ENCODE data around the gene KXD1.
A peak's percentile ranks its signal among the peaks of the same experiment; 100 is the strongest.
"Not testable (repeated sequence)": the region's sequence is repeated elsewhere in the genome, so short reads cannot be mapped to it uniquely, and the experiment has no call there.

Gene KXD1

DNA sequence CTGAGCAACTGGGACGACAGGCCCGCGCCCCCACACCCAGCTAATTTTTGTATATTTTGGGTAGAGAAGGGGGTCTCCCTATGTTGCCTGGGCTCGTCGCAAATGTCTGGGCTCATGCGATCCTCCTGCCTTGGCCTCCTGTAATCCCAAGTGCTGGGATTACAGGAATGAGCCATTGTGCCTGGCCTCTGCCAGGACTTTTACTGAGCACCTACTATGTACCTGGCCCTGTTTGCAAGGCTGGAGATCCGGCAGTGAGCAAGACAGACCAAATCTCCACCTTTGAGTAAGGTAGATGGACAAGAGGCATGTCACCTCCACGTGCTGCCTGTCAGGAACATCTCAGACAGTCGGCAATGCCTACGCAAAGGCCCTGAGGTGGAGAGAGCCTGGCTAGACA, 21.2 kb upstream of the KXD1 start:
- no peak for DNase-seq (ENCODE audit: low spot score)

DNA sequence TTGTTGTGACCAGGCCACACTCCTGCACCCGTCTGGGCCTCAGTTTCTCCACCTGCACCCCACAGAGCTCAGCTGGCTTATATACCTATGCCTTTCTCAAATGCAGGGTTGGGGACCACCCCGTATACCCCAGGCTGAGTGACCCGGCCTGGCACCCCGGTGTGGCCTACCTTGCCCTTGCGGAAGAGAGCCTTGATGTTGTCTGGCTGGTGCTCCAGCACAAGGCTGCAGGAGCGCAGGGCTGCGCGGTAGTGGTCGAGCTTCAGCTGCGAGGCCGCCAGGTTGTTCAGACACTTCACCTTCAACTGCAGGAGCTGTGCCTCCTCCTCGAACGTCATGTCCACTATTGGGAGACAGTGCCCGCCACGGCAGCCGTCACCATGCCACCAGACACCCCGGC, 20.2 kb upstream of the KXD1 start:
- no peak for DNase-seq (ENCODE audit: low spot score)

DNA sequence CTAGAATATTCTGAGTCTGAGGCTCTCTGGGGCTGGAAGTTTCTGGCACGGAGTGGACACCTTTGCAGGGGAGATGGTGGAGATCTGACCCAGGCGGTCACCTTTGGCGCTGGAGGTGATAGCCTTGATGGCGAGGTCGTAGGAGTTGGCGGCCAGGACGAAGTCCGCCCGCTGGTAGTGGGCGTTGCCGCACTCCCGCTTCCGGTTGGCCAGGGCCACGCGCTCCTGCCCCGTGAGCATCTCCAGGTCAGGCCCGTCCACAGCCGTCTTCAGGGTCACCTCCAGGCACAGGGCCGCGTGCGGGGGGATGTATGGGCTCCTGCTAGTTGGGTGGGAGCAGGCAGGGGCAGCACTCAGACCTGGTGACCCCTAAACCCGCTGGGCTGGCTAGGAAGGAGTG, 19.6 kb upstream of the KXD1 start:
- no peak for DNase-seq (ENCODE audit: low spot score)

DNA sequence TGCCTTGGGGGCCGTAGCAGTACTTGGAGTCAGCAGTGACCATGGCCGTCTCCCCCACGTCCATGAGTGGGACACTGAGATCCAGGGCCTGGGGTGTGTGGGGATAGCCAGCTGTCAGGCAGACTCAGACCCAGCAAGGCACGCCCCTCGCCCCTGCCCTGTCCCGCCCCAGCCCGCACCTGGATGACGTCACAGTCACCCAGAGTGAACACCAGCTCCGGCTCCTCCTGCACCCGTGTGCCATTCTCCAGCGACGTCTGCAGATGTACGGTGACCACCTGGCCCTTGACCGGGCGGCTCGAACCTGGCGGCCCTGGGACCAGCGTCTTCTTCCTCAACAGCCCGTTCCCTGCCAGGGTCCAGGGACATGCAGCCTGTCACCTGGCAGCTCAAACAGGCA, 18.3 kb upstream of the KXD1 start:
- no peak for DNase-seq (ENCODE audit: low spot score)

DNA sequence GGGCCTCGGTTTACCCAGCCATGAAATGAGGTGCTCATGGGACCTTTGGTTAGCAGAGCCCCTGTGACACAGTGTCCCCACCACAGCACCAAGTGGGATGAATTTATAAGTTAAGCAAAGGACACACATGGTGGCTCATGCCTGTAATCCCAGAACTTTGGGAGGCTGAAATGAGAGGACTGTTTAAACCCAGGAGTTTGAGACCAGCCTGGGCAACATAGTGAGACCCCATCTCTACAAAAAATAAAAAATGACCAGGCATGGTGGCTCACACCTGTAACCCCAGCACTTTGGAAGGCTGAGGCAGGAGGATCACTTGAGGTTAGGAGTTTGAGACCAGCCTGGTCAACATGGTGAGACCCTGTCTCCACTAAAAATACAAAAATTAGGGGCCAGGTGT, 17.5 kb upstream of the KXD1 start:
- not testable (repeated sequence) for DNase-seq (ENCODE audit: low spot score)

DNA sequence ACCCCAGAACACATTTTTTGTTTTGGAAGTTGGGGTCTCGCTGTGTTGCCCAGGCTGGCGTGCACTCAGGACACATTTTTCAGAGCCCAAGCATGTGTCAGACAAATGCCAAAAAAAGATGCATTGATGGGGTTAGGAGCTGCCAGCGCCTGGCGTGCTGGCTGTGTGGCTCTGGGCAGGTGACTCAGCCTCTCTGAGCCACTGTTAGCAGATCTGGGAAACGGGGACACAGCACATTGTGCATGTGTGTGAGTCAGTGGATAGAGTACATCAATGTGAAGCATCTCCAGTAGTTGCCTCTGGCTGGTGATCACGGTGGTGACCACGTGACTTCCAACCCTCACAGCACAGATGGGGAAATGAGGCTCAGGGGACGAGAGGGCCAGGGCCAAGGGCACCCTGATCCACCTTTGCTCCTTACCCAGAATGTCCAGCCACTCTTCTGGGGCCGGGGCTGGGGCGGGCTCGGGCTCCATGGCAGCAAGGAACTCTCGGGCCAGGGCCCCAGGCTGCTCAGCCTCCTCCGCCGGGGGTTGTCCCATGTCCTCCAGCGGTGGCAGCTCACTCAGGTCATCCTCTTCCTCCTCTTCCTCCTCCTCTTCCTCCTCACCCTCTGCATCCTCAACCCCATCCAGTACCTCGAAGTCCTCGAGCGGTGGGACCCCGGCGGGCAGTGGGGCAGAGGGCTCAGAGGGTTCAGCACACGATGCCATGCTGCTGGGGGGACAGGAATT, 16.2 kb upstream of the KXD1 start:
- no peak for DNase-seq (ENCODE audit: low spot score)

DNA sequence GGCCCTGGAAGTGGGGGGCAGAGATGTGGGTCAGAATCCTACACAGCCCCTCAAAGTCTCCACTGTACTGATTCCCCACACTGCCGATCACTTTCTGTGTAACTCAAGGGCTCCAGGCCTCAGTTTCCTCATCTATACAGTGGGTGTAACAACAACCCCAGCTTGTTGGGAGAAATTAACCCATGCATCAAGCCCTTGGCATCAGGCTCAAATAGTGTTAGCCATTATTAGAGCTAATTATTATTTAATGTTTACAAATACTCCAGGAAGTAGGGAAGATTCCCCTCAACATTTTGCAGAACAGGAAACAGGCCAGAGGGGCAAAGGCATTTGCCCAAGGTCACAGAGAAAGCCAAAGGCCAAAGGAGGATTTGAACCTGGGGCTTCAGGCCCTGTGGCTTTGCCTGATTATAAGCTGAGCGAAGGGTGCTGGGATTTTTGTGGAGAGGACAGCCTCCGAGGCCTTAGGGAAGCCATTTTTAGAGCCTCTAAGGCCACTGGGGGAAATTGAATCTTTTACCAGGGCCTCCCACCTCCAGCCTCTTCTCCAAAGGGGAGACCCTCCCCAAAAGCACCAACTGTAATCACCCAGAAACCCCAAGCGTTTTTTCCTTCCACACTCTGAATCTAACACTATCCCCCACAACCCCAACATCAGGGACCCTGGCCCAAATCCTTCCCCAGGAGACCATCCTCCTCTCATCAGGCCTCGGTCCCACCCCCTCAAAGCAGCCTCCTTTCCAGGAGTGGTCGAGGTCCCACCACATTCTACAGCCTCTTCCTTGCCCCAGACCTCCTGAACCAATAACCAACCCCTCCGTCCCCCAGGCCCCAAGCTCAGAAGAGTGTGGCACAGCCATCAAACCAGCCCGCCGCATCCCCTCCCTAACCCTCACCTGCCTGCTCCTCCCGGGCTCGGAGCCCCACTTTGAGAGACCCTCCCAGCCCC, 15.4 kb upstream of the KXD1 start:
- DNase-seq (ENCODE audit: low spot score): peak; percentile 32

DNA sequence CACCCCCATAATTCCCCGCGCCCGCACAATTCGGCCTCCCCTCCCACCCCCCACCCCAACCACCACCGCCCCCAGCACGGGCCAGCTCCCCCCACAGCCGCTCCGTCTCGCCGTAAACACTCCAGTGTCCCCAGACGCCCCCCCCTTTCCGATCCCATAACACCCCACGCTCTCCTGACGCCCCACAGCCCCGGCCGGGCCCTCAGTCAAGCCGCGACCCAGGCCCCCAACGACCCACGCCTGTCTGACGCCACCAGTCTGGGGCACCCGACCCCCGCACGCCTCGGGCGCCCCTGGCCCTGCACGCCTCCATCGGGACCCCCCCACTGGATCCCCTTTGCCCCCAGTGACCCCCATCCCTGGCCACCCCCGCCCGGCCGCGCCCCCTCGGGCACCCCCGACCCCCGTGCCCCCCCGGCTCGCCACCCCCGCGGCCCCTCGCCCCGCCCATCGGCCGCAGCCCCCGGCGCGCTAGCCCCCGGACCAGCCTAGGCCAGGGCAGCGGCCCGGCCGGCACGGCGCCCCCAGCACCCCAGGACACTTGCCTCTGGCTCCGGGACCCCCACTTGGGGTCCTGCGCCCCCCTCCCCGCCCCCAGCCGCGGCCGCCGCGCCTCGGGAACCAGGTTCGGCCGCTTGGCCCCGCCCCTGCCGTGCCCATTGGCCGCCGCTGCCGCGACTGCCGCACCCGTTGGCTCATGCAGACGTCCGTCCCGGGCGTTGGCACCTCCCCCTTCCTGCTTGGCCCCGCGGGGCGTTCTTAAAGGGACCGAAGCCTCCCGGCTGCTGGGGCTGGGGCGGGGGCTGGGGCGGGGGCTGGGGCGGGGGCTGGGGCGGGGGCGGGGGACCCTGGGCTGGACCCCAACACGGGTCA, 14.5 kb upstream of the KXD1 start, which contains the start of gene FKBP8:
TSS of gene FKBP8 (minus strand) at position 633 of the 873 bp plus-strand sequence. CDS start 1,603 bp downstream, outside the sequence.
- peak; percentile 99 for DNase-seq (ENCODE audit: low spot score)

DNA sequence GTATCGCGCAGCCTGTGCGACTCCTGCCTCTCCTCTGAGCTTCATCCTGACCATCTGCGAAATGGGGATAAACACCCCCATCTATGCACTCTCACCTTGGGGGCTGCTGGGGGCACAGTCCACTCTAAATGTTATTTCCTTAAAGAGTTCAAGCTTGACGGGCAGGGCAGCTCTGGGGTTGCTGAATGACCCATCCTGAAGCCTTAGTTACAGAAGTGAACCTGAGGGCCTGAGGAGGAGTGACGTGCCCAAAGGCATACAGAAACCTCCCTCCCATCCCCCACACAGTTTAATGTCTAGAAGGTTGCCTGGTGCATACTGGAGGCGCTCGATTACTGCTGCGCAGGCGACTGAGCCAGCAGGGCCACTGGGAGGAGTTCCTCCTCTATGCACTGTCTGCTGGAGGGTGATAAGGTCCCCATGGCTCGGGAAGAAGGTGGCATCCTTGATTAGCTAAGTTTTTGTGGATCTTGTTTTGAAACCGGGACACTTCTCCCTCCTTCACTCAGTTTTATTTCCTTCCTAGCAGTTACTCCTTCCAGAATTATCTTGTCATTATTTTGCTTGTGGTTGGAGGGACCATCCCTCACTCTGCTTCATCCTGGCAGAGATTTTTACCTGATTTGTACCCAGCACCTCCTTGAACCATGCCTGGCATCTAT, 13.7 kb upstream of the KXD1 start:
- peak; percentile 65 for DNase-seq (ENCODE audit: low spot score)

DNA sequence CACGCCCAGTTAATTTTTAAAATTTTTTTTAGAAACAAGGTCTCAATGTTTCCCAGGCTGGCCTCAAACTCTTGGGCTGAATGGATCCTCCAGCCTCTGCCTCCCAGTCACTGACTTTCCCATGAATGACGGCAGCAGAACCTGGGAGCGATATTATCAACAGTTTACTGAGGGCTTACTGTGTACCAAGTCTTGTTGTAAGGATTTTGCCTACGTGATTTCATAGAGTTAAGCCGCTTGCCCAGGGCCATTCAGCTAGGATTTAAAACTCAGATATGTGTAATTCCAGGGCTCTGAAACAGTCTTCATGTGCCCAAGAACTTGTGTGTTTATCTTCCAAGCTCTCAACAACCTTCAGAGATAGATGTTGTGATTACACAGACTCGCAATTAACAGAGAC, 6.0 kb upstream of the KXD1 start:
- no peak for DNase-seq (ENCODE audit: low spot score)

DNA sequence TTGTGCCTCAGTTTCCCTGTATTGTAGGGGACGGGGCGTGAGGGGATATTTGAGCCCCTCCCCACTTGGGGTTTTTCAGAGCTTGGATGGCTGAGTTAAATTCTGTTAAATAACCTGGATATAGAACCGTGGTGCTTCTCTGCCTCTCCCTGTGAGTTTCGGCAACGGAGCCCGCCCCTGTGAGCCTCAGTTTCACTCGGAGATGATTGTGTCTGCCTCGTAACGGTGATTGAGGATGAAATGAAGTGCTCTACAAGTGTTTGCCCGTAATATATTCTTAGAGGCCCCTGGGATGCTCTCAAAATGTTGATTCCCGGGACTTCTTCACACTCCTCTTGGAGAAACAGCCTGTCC, 509 bp downstream of the KXD1 start:
- no peak for DNase-seq (ENCODE audit: low spot score)

DNA sequence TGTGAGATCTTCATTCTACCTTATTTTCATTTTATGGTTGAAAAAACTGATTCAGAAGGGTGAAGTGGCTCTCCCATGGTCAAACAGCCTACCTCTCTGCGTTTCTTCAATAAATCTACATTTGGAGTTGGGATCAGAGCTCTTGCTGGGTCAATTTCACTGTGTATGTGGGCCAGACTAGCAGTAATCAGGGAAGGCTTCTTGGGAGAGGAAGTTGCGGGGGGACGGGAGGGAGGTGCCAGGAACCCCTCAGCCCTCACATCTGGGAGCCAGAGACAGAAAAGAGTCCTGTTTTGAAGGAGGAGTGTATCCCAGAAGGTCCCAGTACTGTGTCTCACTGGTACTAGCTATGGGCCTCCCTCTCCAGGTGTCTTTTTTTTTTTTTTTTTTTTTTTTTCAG, 934 bp downstream of the KXD1 start:
- DNase-seq (ENCODE audit: low spot score): no peak

DNA sequence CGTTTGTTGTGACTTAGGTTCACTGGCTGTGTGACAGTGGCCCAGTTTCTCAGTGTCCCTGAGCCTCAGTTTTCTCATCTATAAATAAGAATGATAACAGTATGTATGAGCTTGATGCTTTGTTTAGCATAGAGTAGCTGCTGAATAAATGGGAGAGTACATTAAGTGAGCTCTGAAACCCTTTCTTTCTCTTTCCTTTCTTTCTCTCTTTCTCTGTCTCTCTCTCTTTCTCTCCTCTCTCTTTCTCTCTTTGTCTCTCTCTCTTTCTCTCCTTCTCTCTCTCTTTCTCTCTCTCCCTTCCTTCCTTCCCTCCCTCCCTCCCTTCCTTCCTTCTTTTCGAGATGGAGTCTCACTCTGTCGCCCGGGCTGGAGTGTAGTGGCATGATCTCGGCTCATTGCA, 2.0 kb downstream of the KXD1 start:
- no peak for DNase-seq (ENCODE audit: low spot score)

DNA sequence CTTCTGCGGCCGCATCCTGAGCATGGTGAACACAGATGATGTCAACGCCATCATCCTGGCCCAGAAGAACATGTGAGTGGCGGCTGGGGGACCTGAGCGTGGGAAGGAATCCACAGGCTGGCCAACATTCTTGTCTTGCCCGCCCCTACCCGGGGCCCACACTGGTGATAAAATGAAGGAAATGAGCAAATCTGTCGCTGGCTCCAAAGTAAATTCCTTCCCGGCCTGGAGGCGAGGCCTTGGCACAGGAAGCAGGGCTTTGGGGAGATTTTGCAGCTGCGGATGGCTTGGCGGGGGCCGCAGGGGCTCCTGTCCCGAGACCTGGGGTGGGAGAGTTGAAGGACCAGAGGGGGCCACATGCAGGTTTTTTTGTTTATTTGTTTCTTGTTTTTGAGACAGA, 4.4 kb downstream of the KXD1 start:
- no peak for DNase-seq (ENCODE audit: low spot score)

DNA sequence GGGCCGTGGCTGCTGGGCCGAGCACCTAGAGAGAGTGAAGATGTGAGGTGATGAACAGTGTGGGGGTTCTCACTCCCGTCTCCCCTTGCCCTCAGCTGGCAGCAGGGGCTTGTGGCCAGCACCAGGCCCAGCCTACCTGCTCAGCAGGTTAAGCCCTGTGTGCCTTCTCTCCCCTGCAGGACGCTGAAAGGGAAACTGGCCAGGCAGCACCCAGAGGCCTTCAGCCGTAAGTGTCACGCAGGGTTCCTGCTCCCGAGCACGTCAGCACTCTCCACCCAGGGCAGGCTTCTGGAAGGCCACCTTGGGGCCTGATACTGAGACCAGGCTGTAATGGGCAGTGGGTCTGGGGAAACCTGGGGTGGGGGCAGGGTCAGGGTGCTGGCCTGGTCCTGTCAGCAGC, 9.3 kb downstream of the KXD1 start:
- no peak for DNase-seq (ENCODE audit: low spot score)

DNA sequence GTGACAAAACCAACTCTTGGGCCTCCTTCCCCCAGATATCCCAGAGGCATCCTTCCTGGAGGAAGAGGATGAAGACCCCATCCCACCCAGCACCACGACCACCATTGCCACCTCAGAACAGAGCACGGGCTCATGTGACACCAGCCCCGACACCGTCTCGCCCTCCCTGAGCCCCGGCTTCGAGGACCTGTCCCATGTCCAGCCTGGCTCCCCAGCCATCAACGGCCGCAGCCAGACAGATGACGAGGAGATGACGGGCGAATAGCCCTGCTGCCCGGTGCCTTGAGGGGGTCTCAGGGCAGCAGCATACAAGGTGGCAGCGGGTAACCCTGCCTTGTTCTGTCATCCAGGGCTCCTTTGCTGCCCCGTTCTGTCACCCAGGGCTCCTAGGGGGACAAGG, 10.7 kb downstream of the KXD1 start:
- DNase-seq (ENCODE audit: low spot score): no peak

DNA sequence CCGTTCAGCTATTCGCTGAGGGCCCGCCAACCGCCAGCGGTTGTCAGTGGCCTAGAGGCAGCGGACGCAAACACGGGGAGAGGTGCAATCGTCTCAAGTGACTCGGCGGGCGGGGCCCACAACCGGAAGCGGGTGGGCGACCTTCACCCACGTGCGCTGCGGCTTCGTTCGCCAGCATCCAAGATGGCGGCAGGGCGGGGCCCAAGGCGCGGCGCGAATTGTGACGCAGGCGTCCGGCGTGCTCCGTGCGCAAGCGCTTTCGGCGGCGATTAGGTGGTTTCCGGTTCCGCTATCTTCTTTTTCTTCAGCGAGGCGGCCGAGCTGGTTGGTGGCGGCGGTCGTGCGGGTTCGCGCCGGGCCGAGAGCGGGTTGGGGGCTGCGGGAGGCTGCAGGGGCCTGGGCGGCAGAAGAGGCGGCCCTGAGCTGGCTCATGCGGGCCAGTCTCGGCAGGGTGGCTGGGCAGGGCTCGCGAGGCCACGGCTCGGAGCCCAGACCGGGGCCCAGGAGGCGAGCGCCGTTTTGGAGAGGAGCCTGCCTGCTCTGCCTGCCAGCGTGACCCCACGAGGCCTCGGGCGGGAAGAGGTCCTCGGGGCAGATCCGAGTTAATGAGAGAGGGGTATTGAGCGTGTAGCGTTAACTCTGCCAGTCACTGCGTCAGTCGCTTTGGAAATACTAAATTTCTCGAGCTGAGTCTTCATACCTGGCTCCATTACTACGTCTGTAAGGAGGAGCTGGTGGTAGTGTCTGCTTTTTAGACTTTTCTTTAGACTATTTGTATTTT, 14.1 kb downstream of the KXD1 start, which contains the start of gene UBA52:
TSS of gene UBA52 (plus strand) at position 294 of the 781 bp plus-strand sequence. CDS start 1,444 bp downstream, outside the sequence.
- DNase-seq (ENCODE audit: low spot score): peak; percentile 94

DNA sequence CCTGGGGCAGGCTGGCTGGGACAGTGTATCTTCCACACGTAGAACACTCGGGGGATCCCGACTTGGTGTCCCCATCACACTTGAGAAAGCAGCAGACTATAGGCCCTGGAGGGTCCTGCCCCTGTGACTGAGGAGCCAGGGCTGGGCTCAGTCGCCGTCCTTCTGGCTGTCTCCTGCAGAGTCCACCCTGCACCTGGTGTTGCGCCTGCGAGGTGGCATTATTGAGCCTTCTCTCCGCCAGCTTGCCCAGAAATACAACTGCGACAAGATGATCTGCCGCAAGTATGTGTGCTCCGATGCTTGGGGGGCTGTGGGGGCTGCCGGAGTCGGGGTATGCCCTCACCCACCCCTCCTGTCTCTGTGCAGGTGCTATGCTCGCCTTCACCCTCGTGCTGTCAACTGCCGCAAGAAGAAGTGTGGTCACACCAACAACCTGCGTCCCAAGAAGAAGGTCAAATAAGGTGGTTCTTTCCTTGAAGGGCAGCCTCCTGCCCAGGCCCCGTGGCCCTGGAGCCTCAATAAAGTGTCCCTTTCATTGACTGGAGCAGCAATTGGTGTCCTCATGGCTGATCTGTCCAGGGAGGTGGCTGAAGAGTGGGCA, 17.1 kb downstream of the KXD1 start:
- DNase-seq (ENCODE audit: low spot score): no peak

DNA sequence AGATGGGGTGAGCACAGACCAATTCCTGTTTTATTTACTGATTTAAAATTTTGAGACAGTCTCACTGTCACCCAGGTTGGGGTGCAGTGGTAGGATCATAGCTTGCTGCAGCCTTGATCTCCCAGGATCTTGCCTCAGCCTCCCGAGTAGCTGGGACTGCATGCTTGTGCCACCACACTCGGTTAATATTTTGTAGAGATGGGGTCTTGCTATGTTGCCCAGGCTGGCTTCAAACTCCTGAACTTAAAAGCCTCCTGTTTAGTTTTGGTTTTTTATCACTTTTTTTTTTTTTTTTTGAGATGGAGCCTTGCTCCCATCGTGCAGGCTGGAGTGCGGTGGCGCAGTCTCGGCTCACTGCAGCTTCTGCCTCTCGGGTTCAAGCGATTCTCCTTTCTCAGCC, 18.7 kb downstream of the KXD1 start:
- DNase-seq (ENCODE audit: low spot score): no peak

DNA sequence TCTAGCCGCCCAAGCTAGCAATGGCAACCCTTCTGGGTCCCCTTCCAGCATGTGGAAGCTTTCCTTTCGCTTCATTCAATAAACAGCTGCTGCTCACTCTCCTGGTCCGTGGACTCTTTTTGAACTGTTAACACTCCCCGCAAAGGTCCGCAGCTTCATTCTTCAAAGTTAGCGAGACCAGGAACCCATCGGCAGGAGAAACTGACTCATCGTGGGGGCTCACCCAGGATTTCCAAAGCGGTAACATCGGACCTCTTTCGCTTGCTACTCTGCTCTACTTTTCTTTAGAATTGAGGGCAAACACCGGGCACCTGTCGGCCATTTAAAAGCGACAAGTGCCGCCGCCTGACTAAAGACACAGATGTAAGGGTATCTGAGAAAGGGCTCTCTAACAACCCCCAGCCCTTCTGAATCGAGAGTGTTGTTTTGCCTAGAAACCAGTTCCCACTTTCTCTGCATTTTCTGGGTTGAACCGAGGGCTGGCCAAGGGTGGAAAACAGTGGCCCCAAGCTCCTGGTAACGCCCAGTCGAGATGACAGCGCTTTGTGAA, 19.8 kb downstream of the KXD1 start:
- DNase-seq (ENCODE audit: low spot score): no peak

Measured in hepatic stellate cell (primary cell).